Measurements from ENCODE around the gene IL17RD.

- TF ChIP-seq, protein P1, sequence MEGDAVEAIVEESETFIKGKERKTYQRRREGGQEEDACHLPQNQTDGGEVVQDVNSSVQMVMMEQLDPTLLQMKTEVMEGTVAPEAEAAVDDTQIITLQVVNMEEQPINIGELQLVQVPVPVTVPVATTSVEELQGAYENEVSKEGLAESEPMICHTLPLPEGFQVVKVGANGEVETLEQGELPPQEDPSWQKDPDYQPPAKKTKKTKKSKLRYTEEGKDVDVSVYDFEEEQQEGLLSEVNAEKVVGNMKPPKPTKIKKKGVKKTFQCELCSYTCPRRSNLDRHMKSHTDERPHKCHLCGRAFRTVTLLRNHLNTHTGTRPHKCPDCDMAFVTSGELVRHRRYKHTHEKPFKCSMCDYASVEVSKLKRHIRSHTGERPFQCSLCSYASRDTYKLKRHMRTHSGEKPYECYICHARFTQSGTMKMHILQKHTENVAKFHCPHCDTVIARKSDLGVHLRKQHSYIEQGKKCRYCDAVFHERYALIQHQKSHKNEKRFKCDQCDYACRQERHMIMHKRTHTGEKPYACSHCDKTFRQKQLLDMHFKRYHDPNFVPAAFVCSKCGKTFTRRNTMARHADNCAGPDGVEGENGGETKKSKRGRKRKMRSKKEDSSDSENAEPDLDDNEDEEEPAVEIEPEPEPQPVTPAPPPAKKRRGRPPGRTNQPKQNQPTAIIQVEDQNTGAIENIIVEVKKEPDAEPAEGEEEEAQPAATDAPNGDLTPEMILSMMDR (IDR thresholded peaks at IDR 0.05) = no peak
- TF ChIP-seq EZH2phosphoT487 (IDR thresholded peaks at IDR 0.05; ENCODE audit: borderline replicate concordance, low read depth) = no peak
These were observed 100.6 kb downstream of the IL17RD start for GRCh38 chr3:57064572-57064971.

Data from SK-N-SH (cell line).